ENCODE data around the gene CREB3L2.

DNA sequence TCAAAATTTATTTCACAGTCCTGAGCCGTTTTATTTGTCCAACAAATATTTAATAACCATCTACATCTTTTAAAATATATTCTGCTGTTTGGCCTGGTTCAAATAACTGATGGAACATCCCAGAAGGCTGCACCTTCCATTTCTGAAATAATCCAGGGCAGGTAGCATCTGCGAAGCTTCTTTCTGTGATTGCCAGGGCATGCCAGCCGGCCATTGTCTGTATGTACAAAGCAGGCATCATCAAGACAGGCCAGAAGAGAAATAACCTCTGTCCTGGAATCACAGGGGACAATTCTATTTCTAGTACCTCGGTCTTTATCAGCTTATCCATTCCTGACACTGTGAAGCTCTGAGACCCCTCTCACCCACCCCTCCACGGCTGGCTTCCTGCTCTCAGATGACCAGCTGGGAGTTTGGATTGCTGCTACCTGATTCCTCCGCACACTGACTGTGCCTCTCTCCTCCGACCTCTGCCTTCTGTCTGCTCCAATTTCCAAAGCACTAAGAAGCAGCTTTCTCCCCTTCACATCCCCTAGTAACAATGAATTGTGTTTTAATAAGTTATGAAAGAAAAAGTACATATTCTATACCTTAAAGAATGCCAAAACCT is 163.1 kb downstream of the CREB3L2 start:
- TF ChIP-seq CTCF (conservative IDR thresholded peaks at IDR 0.05; ENCODE audit: low read depth, low read length), result no peak
- TF ChIP-seq EZH2 (IDR thresholded peaks at IDR 0.05; ENCODE audit: low read length, unreplicated experiment), result no peak
- TF ChIP-seq EZH2phosphoT487 (IDR thresholded peaks at IDR 0.05; ENCODE audit: borderline replicate concordance, low read length), result no peak

Data from PC-3 (cell line).